GM23338 (cell line): Measurements from ENCODE around the gene TMEM178B. TPM values are rescaled to one million over a fixed set of nuclear protein-coding genes. Genes with fewer than 3 reads are reported as not detected.

Experiments
- ATAC-seq: fragments of 200-7000 bp; cut with Tn5 transposase; 3 replicates; pipeline ENCODE4 v1.9.1; 2020
- DNase-seq: peaks from one replicate; pipeline ENCODE4 v3.0.0-alpha.2; 2015; ENCODE audit warnings: low spot score
- H2AFZ ChIP-seq: fragments of 200-600 bp; sonication (generic); 2 replicates; pipeline ENCODE4 v1.8.0; 2016; ENCODE audit warnings: antibody characterized with exemption, mild to moderate bottlenecking, moderate library complexity
- H3F3A ChIP-seq: fragments of 200-600 bp; sonication (generic); replicated peaks from 2 replicates; pipeline ENCODE4 v1.8.0; 2017; ENCODE audit warnings: antibody characterized with exemption, mixed run types, low read depth
- H3K27ac ChIP-seq: fragments of 200-600 bp; sonication (generic); 2 replicates; pipeline ENCODE4 v1.6.1; 2016; ENCODE audit warnings: low read depth
- H3K27me3 ChIP-seq: fragments of 200-600 bp; sonication (generic); 2 replicates; pipeline ENCODE4 v1.8.0; 2016; ENCODE audit warnings: mild to moderate bottlenecking, mixed run types, moderate library complexity; ENCODE audit not compliant: insufficient read depth
- H3K36me3 ChIP-seq: fragments of 200-600 bp; sonication (generic); 2 replicates; pipeline ENCODE4 v1.8.0; 2016; ENCODE audit warnings: mild to moderate bottlenecking; ENCODE audit not compliant: insufficient read depth
- H3K4me1 ChIP-seq: fragments of 200-600 bp; sonication (generic); 2 replicates; pipeline ENCODE4 v1.8.0; 2016; ENCODE audit warnings: mild to moderate bottlenecking, moderate library complexity; ENCODE audit not compliant: insufficient read depth
- H3K4me2 ChIP-seq: fragments of 200-600 bp; sonication (generic); 2 replicates; pipeline ENCODE4 v1.7.1; 2017; ENCODE audit warnings: mixed run types
- H3K4me3 ChIP-seq: fragments of 200-600 bp; sonication (generic); 2 replicates; pipeline ENCODE4 v1.6.1; 2016; ENCODE audit warnings: mixed run types
- H3K79me2 ChIP-seq: fragments of 200-600 bp; sonication (generic); replicated peaks from 2 replicates; pipeline ENCODE4 v1.8.0; 2017; ENCODE audit warnings: mild to moderate bottlenecking; ENCODE audit not compliant: insufficient read depth
- H3K9me2 ChIP-seq: fragments of 200-600 bp; sonication (generic); 2 replicates; pipeline ENCODE4 v1.8.0; 2017; ENCODE audit not compliant: insufficient read depth
- H4K20me1 ChIP-seq: fragments of 200-600 bp; sonication (generic); replicated peaks from 2 replicates; pipeline ENCODE4 v1.8.0; 2017; ENCODE audit warnings: mild to moderate bottlenecking; ENCODE audit not compliant: insufficient read depth
- H3K27ac Mint-ChIP-seq: 2 replicates; pipeline ENCODE4 v1.8.0; 2020; ENCODE audit warnings: inconsistent platforms, mild to moderate bottlenecking, moderate library complexity, mixed read lengths
- H3K27me3 Mint-ChIP-seq: 3 replicates; pipeline ENCODE4 v1.8.0; 2022; ENCODE audit warnings: low read depth, mild to moderate bottlenecking, moderate library complexity, mixed read lengths, inconsistent platforms; ENCODE audit not compliant: insufficient read depth, poor library complexity
- H3K36me3 Mint-ChIP-seq: 3 replicates; pipeline ENCODE4 v1.8.0; 2021; ENCODE audit warnings: low read depth, mild to moderate bottlenecking, inconsistent platforms, moderate library complexity, mixed read lengths
- H3K4me1 Mint-ChIP-seq: 3 replicates; pipeline ENCODE4 v1.8.0; 2020; ENCODE audit warnings: mild to moderate bottlenecking, inconsistent platforms, mixed read lengths
- H3K4me3 Mint-ChIP-seq: 3 replicates; pipeline ENCODE4 v1.8.0; 2021; ENCODE audit warnings: moderate library complexity, mild to moderate bottlenecking, inconsistent platforms, mixed read lengths
- H3K9me3 Mint-ChIP-seq: 3 replicates; pipeline ENCODE4 v1.8.0; 2020; ENCODE audit warnings: moderate library complexity, mild to moderate bottlenecking, inconsistent platforms, mixed read lengths
- CREB1 ChIP-seq: fragments of 250-450 bp; sonication (Bioruptor Pico); IDR thresholded peaks from 2 replicates; pipeline ENCODE4 v1.5.0; 2020; ENCODE audit warnings: low read depth, mild to moderate bottlenecking, moderate library complexity
- EZH2 ChIP-seq: fragments of 200-600 bp; sonication (generic); IDR thresholded peaks from one replicate; pipeline ENCODE4 v1.8.0; 2017; ENCODE audit warnings: antibody characterized with exemption, mild to moderate bottlenecking, low read depth; ENCODE audit not compliant: unreplicated experiment
- EZH2phosphoT487 ChIP-seq: fragments of 200-600 bp; sonication (generic); IDR thresholded peaks from one replicate; pipeline ENCODE4 v1.8.1; 2018; ENCODE audit warnings: antibody characterized with exemption; ENCODE audit not compliant: unreplicated experiment
- JUNB ChIP-seq: IDR thresholded peaks from one replicate; pipeline ENCODE4 v1.6.1; 2016; ENCODE audit warnings: antibody characterized with exemption; ENCODE audit not compliant: unreplicated experiment
- NANOG ChIP-seq: IDR thresholded peaks from 2 replicates; pipeline ENCODE4 v1.6.1; 2016; ENCODE audit warnings: antibody characterized with exemption, borderline replicate concordance
- POLR2AphosphoS5 ChIP-seq: IDR thresholded peaks from 2 replicates; pipeline ENCODE4 v1.6.1; 2016; ENCODE audit warnings: antibody characterized with exemption, low read depth
- STAT1 ChIP-seq: IDR thresholded peaks from one replicate; pipeline ENCODE4 v1.6.1; 2016; ENCODE audit warnings: antibody characterized with exemption; ENCODE audit not compliant: unreplicated experiment
- ZNF114 ChIP-seq: fragments of 250-450 bp; sonication (Bioruptor Pico); IDR thresholded peaks from 2 replicates; pipeline ENCODE4 v1.5.0; 2020; ENCODE audit warnings: mild to moderate bottlenecking, moderate library complexity
- ZNF331 ChIP-seq: fragments of 250-450 bp; sonication (Bioruptor Pico); IDR thresholded peaks from 2 replicates; pipeline ENCODE4 v1.5.0; 2020; ENCODE audit warnings: low read depth, mild to moderate bottlenecking, moderate library complexity
- polyA plus RNA-seq: library from polyadenylated mRNA; unstranded; fragments of >200 nt; fragmentation: Nextera tagmentation; extraction: Ambion mirVana; gene quantifications from 2 replicates; pipeline ENCODE4 v1.2.1, GENCODE V29; 2016
- total RNA-seq: library from RNA; depleted of rRNA; stranded (reverse); fragments of >200 nt; shearing (Covaris generic); gene quantifications from 2 replicates; pipeline ENCODE4 v1.2.3, GENCODE V29; 2014
- TF ChIP-seq, protein P1 (sequence below): fragments of 250-450 bp; sonication (Bioruptor Pico); IDR thresholded peaks from 2 replicates; pipeline ENCODE4 v1.5.0; 2020; ENCODE audit warnings: mild to moderate bottlenecking, moderate library complexity
- TF ChIP-seq, protein P2 (sequence below): IDR thresholded peaks from one replicate; pipeline ENCODE4 v1.6.1; 2018; ENCODE audit warnings: antibody characterized with exemption; ENCODE audit not compliant: unreplicated experiment
- TF ChIP-seq, protein P3 (sequence below), 2 experiments: fragments of 200-600 bp in 1 of 2; sonication (generic) in 1 of 2; conservative IDR thresholded peaks; 2 replicates each; pipeline versions ENCODE4 v1.5.1 to v1.6.1; 2016 to 2017; ENCODE audit warnings: antibody characterized with exemption in 2 of 2, low read depth in 2 of 2, mild to moderate bottlenecking in 2 of 2, moderate library complexity in 1 of 2

TMEM178B gene
- total and polyA plus RNA-seq, 2 experiments from 2014 or later: 4.9 to 15.6 TPM

DNA sequence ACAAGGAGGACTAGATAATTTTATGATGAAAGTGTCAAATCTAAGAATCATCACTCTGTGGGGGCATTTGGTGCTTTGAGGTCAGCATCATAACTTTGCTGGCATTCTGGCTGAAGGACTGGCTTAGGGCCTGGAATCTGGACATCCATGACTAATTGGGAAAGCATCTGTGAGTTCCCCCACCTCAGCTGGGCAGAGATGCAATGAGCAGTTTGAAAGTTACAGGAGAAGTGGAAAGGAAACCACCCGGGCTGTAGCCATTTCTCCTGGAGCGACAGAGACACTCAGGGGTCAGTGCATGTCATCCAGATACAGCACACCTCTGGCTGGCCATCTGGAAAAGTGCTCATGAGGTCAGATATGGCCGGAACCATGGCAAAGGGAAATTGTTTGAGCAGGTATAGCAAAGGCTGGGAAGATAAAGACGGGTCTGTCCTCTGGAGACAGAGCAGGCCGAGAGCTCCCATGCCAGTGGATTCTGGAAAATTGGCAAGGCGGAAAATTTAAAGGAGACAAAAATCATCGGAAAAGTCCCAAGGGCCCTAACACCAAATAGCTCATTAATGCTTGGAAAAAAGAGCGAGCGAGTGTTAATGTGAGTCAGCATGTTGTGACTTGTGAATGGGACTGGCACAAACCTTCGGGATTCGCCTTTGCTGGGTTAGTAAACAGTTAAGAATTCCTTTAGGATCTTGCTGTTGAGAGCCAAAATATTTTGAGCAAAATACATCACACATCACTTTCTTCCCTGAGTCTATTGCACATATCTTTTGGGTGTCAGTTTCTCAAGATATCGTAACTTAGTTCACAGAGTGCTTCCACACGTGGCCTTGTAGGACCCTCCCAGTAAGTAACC lies 288.9 kb downstream of the TMEM178B start (continued):
- no peak for TF ChIP-seq EZH2
- TF ChIP-seq ZNF331 (CRISPR knock-in tag): no peak
- TF ChIP-seq ZNF114 (CRISPR knock-in tag): no peak

DNA sequence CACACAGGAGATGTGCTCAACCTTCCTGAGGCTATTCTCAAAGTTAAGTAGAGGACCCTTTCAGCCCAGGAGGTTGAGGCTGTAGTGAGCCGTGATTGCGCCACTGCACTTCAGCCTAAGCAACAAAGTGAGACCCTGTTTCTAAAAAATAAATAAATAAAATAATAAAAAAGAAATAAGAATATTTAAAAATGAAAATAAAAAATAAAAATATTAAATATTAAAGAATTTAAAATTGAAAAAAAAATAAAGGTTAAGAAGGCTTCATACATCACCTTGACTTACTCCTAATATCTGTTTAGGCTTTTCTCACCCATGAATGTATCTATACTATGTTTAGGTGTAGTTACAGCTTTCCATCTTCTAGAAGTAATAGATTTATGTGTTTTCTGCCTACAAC lies 289.9 kb downstream of the TMEM178B start:
- Mint-ChIP-seq H3K36me3 (no peaks in the 10 kb centered on the region), H3K4me3 (no peak overlapping the region), H3K4me1 (peaks cover 34% of the 10 kb centered on the region), H3K9me3 (no peaks in the 10 kb centered on the region), H3K27ac (no peak overlapping the region), H3K27me3 (peaks cover 9% of the 10 kb centered on the region)
- DNase-seq: no peak
- H4K20me1 ChIP-seq: no peaks in the 10 kb centered on the region
- ATAC-seq: no peak
- H3K27me3 ChIP-seq: no peaks in the 10 kb centered on the region
- no peaks in the 10 kb centered on the region for H3F3A ChIP-seq
- no peak overlapping the region for H2AFZ ChIP-seq
- no peaks in the 10 kb centered on the region for H3K9me2 ChIP-seq
- no peak overlapping the region for H3K4me3 ChIP-seq
- no peaks in the 10 kb centered on the region; the same call in 1 of the 2 replicates for H3K36me3 ChIP-seq
- no peaks in the 10 kb centered on the region for H3K79me2 ChIP-seq
- H3K4me2 ChIP-seq: no peak overlapping the region
- H3K4me1 ChIP-seq: peaks cover 23% of the 10 kb centered on the region
- no peak overlapping the region for H3K27ac ChIP-seq
- TF ChIP-seq, protein P1, sequence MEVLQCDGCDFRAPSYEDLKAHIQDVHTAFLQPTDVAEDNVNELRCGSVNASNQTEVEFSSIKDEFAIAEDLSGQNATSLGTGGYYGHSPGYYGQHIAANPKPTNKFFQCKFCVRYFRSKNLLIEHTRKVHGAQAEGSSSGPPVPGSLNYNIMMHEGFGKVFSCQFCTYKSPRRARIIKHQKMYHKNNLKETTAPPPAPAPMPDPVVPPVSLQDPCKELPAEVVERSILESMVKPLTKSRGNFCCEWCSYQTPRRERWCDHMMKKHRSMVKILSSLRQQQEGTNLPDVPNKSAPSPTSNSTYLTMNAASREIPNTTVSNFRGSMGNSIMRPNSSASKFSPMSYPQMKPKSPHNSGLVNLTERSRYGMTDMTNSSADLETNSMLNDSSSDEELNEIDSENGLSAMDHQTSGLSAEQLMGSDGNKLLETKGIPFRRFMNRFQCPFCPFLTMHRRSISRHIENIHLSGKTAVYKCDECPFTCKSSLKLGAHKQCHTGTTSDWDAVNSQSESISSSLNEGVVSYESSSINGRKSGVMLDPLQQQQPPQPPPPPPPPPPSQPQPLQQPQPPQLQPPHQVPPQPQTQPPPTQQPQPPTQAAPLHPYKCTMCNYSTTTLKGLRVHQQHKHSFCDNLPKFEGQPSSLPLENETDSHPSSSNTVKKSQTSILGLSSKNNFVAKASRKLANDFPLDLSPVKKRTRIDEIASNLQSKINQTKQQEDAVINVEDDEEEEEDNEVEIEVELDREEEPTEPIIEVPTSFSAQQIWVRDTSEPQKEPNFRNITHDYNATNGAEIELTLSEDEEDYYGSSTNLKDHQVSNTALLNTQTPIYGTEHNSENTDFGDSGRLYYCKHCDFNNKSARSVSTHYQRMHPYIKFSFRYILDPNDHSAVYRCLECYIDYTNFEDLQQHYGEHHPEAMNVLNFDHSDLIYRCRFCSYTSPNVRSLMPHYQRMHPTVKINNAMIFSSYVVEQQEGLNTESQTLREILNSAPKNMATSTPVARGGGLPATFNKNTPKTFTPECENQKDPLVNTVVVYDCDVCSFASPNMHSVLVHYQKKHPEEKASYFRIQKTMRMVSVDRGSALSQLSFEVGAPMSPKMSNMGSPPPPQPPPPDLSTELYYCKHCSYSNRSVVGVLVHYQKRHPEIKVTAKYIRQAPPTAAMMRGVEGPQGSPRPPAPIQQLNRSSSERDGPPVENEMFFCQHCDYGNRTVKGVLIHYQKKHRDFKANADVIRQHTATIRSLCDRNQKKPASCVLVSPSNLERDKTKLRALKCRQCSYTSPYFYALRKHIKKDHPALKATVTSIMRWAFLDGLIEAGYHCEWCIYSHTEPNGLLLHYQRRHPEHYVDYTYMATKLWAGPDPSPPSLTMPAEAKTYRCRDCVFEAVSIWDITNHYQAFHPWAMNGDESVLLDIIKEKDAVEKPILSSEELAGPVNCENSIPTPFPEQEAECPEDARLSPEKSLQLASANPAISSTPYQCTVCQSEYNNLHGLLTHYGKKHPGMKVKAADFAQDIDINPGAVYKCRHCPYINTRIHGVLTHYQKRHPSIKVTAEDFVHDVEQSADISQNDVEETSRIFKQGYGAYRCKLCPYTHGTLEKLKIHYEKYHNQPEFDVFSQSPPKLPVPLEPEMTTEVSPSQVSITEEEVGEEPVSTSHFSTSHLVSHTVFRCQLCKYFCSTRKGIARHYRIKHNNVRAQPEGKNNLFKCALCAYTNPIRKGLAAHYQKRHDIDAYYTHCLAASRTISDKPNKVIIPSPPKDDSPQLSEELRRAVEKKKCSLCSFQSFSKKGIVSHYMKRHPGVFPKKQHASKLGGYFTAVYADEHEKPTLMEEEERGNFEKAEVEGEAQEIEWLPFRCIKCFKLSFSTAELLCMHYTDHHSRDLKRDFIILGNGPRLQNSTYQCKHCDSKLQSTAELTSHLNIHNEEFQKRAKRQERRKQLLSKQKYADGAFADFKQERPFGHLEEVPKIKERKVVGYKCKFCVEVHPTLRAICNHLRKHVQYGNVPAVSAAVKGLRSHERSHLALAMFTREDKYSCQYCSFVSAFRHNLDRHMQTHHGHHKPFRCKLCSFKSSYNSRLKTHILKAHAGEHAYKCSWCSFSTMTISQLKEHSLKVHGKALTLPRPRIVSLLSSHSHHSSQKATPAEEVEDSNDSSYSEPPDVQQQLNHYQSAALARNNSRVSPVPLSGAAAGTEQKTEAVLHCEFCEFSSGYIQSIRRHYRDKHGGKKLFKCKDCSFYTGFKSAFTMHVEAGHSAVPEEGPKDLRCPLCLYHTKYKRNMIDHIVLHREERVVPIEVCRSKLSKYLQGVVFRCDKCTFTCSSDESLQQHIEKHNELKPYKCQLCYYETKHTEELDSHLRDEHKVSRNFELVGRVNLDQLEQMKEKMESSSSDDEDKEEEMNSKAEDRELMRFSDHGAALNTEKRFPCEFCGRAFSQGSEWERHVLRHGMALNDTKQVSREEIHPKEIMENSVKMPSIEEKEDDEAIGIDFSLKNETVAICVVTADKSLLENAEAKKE (CRISPR knock-in tag): no peak
- TF ChIP-seq POLR2AphosphoS5 (no peak), EZH2 (no peak), NANOG (no peak), STAT1 (no peak), CREB1 (no peak), EZH2phosphoT487 (no peak), JUNB (no peak), ZNF114 (CRISPR knock-in tag) (no peak), ZNF331 (CRISPR knock-in tag) (no peak)
- TF ChIP-seq, protein P2, sequence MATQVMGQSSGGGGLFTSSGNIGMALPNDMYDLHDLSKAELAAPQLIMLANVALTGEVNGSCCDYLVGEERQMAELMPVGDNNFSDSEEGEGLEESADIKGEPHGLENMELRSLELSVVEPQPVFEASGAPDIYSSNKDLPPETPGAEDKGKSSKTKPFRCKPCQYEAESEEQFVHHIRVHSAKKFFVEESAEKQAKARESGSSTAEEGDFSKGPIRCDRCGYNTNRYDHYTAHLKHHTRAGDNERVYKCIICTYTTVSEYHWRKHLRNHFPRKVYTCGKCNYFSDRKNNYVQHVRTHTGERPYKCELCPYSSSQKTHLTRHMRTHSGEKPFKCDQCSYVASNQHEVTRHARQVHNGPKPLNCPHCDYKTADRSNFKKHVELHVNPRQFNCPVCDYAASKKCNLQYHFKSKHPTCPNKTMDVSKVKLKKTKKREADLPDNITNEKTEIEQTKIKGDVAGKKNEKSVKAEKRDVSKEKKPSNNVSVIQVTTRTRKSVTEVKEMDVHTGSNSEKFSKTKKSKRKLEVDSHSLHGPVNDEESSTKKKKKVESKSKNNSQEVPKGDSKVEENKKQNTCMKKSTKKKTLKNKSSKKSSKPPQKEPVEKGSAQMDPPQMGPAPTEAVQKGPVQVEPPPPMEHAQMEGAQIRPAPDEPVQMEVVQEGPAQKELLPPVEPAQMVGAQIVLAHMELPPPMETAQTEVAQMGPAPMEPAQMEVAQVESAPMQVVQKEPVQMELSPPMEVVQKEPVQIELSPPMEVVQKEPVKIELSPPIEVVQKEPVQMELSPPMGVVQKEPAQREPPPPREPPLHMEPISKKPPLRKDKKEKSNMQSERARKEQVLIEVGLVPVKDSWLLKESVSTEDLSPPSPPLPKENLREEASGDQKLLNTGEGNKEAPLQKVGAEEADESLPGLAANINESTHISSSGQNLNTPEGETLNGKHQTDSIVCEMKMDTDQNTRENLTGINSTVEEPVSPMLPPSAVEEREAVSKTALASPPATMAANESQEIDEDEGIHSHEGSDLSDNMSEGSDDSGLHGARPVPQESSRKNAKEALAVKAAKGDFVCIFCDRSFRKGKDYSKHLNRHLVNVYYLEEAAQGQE: no peak
- TF ChIP-seq, protein P3, sequence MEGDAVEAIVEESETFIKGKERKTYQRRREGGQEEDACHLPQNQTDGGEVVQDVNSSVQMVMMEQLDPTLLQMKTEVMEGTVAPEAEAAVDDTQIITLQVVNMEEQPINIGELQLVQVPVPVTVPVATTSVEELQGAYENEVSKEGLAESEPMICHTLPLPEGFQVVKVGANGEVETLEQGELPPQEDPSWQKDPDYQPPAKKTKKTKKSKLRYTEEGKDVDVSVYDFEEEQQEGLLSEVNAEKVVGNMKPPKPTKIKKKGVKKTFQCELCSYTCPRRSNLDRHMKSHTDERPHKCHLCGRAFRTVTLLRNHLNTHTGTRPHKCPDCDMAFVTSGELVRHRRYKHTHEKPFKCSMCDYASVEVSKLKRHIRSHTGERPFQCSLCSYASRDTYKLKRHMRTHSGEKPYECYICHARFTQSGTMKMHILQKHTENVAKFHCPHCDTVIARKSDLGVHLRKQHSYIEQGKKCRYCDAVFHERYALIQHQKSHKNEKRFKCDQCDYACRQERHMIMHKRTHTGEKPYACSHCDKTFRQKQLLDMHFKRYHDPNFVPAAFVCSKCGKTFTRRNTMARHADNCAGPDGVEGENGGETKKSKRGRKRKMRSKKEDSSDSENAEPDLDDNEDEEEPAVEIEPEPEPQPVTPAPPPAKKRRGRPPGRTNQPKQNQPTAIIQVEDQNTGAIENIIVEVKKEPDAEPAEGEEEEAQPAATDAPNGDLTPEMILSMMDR (conservative IDR thresholded peaks at IDR 0.05; ENCODE audit: low read depth in 2 of 2): no peak
